HepG2 (cell line): ENCODE results near the gene DPP3. TPM values are rescaled to one million over a fixed set of nuclear protein-coding genes. Genes with fewer than 3 reads are reported as not detected.

Experiments used
- AGO1 ChIP-seq: fragments of 200-400 bp; formaldehyde crosslinking; IDR thresholded peaks from 2 replicates; pipeline ENCODE4 v1.6.1; 2017; ENCODE audit warnings: mild to moderate bottlenecking, low read depth, low read length, moderate library complexity; ENCODE audit not compliant: poor library complexity, severe bottlenecking
- ATM ChIP-seq: fragments of 450-650 bp; IDR thresholded peaks from 2 replicates; pipeline ENCODE4 v1.7.1; 2017; ENCODE audit warnings: mild to moderate bottlenecking, borderline replicate concordance
- FLYWCH1 ChIP-seq: sonication (generic); formaldehyde crosslinking; IDR thresholded peaks from 2 replicates; pipeline ENCODE4 v1.8.1; 2023; ENCODE audit warnings: mild to moderate bottlenecking, missing genetic modification reagents
- FOXO1 ChIP-seq: sonication (generic); formaldehyde crosslinking; IDR thresholded peaks from 2 replicates; pipeline ENCODE4 v1.4.0; 2020; ENCODE audit warnings: missing genetic modification reagents
- JARID2 ChIP-seq: sonication (generic); formaldehyde crosslinking; IDR thresholded peaks from 2 replicates; pipeline ENCODE4 v1.8.1; 2023; ENCODE audit warnings: missing genetic modification reagents, inconsistent platforms; ENCODE audit not compliant: insufficient replicate concordance
- KAT2B ChIP-seq: fragments of 150-350 bp; IDR thresholded peaks from 2 replicates; pipeline ENCODE4 v1.6.1; 2014; ENCODE audit warnings: low read depth, low read length, borderline replicate concordance
- KDM2A ChIP-seq: sonication (generic); formaldehyde crosslinking; IDR thresholded peaks from 2 replicates; pipeline ENCODE4 v1.4.0; 2020; ENCODE audit warnings: low read depth, missing genetic modification reagents, borderline replicate concordance
- MAZ ChIP-seq, 2 experiments: sonication (generic) in 1 of 2; formaldehyde crosslinking in 1 of 2; IDR thresholded peaks; 2 replicates each; pipeline versions ENCODE4 v1.5.0 to v1.6.1; 2012 to 2020; ENCODE audit warnings: low read depth in 2 of 2, mild to moderate bottlenecking in 2 of 2, borderline replicate concordance in 1 of 2, improper control_type of control experiment in 1 of 2, low read length in 1 of 2, missing genetic modification reagents in 1 of 2, moderate library complexity in 1 of 2
- MYNN ChIP-seq: sonication (generic); formaldehyde crosslinking; IDR thresholded peaks from 2 replicates; pipeline ENCODE4 v1.4.0; 2020; ENCODE audit warnings: mild to moderate bottlenecking, low read depth, missing genetic modification reagents
- NFYB ChIP-seq: sonication (generic); formaldehyde crosslinking; IDR thresholded peaks from 2 replicates; pipeline ENCODE4 v1.4.0; 2020; ENCODE audit warnings: missing genetic modification reagents
- NKX3-1 ChIP-seq: sonication (generic); formaldehyde crosslinking; IDR thresholded peaks from 2 replicates; pipeline ENCODE4 v1.5.0; 2020; ENCODE audit warnings: missing genetic modification reagents
- NR0B2 ChIP-seq: sonication (generic); formaldehyde crosslinking; IDR thresholded peaks from 2 replicates; pipeline ENCODE4 v1.4.0; 2020; ENCODE audit warnings: mild to moderate bottlenecking, missing genetic modification reagents
- PAX8 ChIP-seq: sonication (generic); formaldehyde crosslinking; IDR thresholded peaks from 2 replicates; pipeline ENCODE4 v1.8.0; 2022; ENCODE audit warnings: mild to moderate bottlenecking, missing genetic modification reagents, borderline replicate concordance
- RXRA ChIP-seq: sonication (generic); formaldehyde crosslinking; IDR thresholded peaks from 2 replicates; pipeline ENCODE4 v1.5.1; 2020; ENCODE audit warnings: missing genetic modification reagents
- SMYD3 ChIP-seq: sonication (generic); formaldehyde crosslinking; IDR thresholded peaks from 2 replicates; pipeline ENCODE4 v1.8.1; 2023; ENCODE audit warnings: mild to moderate bottlenecking, missing genetic modification reagents
- TFDP2 ChIP-seq: sonication (generic); formaldehyde crosslinking; IDR thresholded peaks from 2 replicates; pipeline ENCODE4 v1.4.0; 2020; ENCODE audit warnings: missing genetic modification reagents
- ZNF142 ChIP-seq: sonication (generic); formaldehyde crosslinking; IDR thresholded peaks from 2 replicates; pipeline ENCODE4 v1.4.0; 2020; ENCODE audit warnings: missing genetic modification reagents
- ZNF20 ChIP-seq: sonication (generic); formaldehyde crosslinking; IDR thresholded peaks from 2 replicates; pipeline ENCODE4 v1.4.0; 2020; ENCODE audit warnings: mild to moderate bottlenecking, moderate library complexity, missing genetic modification reagents
- ZNF333 ChIP-seq: sonication (generic); formaldehyde crosslinking; IDR thresholded peaks from 2 replicates; pipeline ENCODE4 v1.4.0; 2020; ENCODE audit warnings: mild to moderate bottlenecking, missing genetic modification reagents, borderline replicate concordance
- ZNF569 ChIP-seq: sonication (generic); formaldehyde crosslinking; IDR thresholded peaks from 2 replicates; pipeline ENCODE4 v1.5.0; 2020; ENCODE audit warnings: mild to moderate bottlenecking, missing genetic modification reagents, moderate library complexity, borderline replicate concordance
- polyA plus RNA-seq, 8 experiments: library from polyadenylated mRNA; depleted of rRNA in 3 of 8; stranded (reverse) in 7 of 8; unstranded in 1 of 8; fragments of >200 nt; fragmentation: Illumina TruSeq in 4 of 8; extraction: Trizol in 4 of 8; gene quantifications; 2 replicates each; pipeline versions ENCODE4 v1.2.1 to v1.2.3, GENCODE V29; 2011 to 2016; ENCODE audit warnings: low read depth in 4 of 8, missing spikeins in 1 of 8, mixed read lengths in 1 of 8; ENCODE audit not compliant: insufficient read depth in 1 of 8
- total RNA-seq, 5 experiments: library from RNA; depleted of rRNA; stranded (reverse); fragments of >200 nt; fragmentation: Illumina TruSeq; extraction: Trizol; gene quantifications; 2 replicates each; pipeline ENCODE4 v1.2.3, GENCODE V29; 2016; ENCODE audit warnings: low read depth in 1 of 5

The DPP3 gene
- total and polyA plus RNA-seq, 2 of the 13 experiments (the other 11 are each of a cell fraction or from before 2014, with no cell fraction given): 38.4 to 59.8 TPM

- TF ChIP-seq ZNF569 (CRISPR knock-in tag): no peak
- 0 out of 2 replicates have a peak, but pooled peaks have one; percentile 22 for TF ChIP-seq ZNF142 (CRISPR knock-in tag)
- 0 out of 2 replicates have a peak, but pooled peaks have one; percentile 40 for TF ChIP-seq NKX3-1
- peak; percentile 74; the same call in 1 of the 2 replicates for TF ChIP-seq ZNF333 (CRISPR knock-in tag)
- no peak for TF ChIP-seq KAT2B
- no peak for TF ChIP-seq ZNF20 (CRISPR knock-in tag)
- 0 out of 2 replicates have a peak, but pooled peaks have one; percentile 77 for TF ChIP-seq PAX8
- 0 out of 2 replicates have a peak, but pooled peaks have one; percentile 15 for TF ChIP-seq RXRA (CRISPR knock-in tag)
- TF ChIP-seq TFDP2 (CRISPR knock-in tag): 0 out of 2 replicates have a peak, but pooled peaks have one; percentile 17
- TF ChIP-seq JARID2 (CRISPR knock-in tag): no peak
- TF ChIP-seq MAZ (IDR thresholded peaks at IDR 0.05; ENCODE audit: borderline replicate concordance, low read depth, low read length): peak; percentile 64; the same call in 1 of the 2 replicates
- TF ChIP-seq MAZ (CRISPR knock-in tag; IDR thresholded peaks at IDR 0.05; ENCODE audit: low read depth): peak; percentile 42; the same call in 1 of the 2 replicates
- peak; percentile 18 for TF ChIP-seq AGO1
- TF ChIP-seq ATM: no peak
- TF ChIP-seq FOXO1: no peak
- no peak for TF ChIP-seq SMYD3
- TF ChIP-seq KDM2A (CRISPR knock-in tag): peak; percentile 83
- TF ChIP-seq NFYB (CRISPR knock-in tag): peak; percentile 92
- no peak for TF ChIP-seq FLYWCH1 (CRISPR knock-in tag)
- TF ChIP-seq MYNN (CRISPR knock-in tag): no peak
- TF ChIP-seq NR0B2 (CRISPR knock-in tag): peak; percentile 50; the same call in 1 of the 2 replicates
Observed at GRCh38 chr11:66545701-66546367, 65.6 kb downstream of the DPP3 start, which contains the start of gene ZDHHC24 (continued).
